Osteocyte (in vitro differentiated cells): ENCODE data around the gene E2F1. TPM values are rescaled to one million over a fixed set of nuclear protein-coding genes. Genes with fewer than 3 reads are reported as not detected.
"Not testable (repeated sequence)": the region's sequence is repeated elsewhere in the genome, so short reads cannot be mapped to it uniquely, and the experiment has no call there.

ENCODE experiments used
- DNase-seq: peaks from one replicate; pipeline ENCODE4 v3.0.0; 2021; ENCODE audit warnings: mixed read lengths; ENCODE audit not compliant: unreplicated experiment; ENCODE audit errors: extremely low spot score
- H3K27ac Mint-ChIP-seq: one replicate; pipeline ENCODE4 v1.8.0; 2021; ENCODE audit warnings: mild to moderate bottlenecking, mixed read lengths; ENCODE audit not compliant: unreplicated experiment
- H3K27me3 Mint-ChIP-seq: one replicate; pipeline ENCODE4 v1.8.0; 2021; ENCODE audit warnings: mixed read lengths; ENCODE audit not compliant: unreplicated experiment
- H3K36me3 Mint-ChIP-seq: one replicate; pipeline ENCODE4 v1.8.0; 2021; ENCODE audit warnings: mixed read lengths; ENCODE audit not compliant: unreplicated experiment
- H3K4me1 Mint-ChIP-seq: one replicate; pipeline ENCODE4 v1.8.0; 2021; ENCODE audit warnings: mixed read lengths; ENCODE audit not compliant: unreplicated experiment
- H3K4me3 Mint-ChIP-seq: one replicate; pipeline ENCODE4 v1.8.0; 2021; ENCODE audit warnings: mild to moderate bottlenecking, moderate library complexity, mixed read lengths; ENCODE audit not compliant: unreplicated experiment
- H3K9me3 Mint-ChIP-seq: one replicate; pipeline ENCODE4 v1.8.0; 2021; ENCODE audit warnings: mixed read lengths; ENCODE audit not compliant: unreplicated experiment
- total RNA-seq: library from RNA; stranded (reverse); gene quantifications from 2 replicates; pipeline ENCODE4 v1.2.1, GENCODE V29; 2021
- TF ChIP-seq, protein P1 (sequence below): fragments of 200-600 bp; sonication (generic); IDR thresholded peaks from 2 replicates; pipeline ENCODE4 v1.5.0; 2021; ENCODE audit warnings: antibody characterized with exemption, mild to moderate bottlenecking, moderate library complexity

E2F1 gene
- total RNA-seq, 1 donor from 2014 or later: 6.3 TPM

DNA sequence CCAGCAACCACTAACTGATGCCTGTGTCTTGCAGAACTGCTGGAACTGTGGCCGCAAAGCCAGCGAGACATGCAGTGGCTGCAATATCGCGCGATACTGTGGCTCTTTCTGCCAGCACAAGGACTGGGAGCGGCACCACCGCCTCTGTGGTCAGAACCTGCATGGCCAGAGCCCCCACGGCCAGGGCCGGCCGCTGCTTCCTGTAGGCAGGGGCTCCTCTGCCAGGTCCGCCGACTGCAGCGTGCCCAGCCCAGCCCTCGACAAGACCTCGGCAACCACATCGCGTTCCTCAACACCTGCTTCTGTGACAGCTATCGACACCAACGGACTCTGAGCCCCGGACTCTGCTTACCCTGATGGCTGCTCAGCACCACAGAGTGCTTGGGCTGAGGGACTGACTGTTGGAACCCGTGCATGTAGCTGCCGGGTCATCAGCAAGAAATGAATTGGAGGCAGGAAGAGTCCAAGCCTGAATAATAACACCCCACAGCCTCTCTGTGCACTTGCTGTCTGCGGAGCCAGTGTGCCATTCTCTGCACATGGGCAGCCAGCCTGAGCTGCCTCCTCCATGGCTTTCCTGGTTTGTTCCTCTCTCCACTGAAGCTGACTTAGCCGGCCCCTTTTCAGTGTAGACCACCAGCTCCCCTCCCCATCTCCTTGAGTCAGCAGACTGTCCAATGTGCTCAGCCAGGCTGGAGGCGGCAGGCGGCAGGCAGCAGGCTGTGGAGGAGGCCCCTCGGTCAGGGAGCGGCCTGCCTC lies 41.7 kb downstream of the E2F1 start:
- Mint-ChIP-seq H3K36me3 (peaks cover 40% of the 10 kb centered on the region), H3K4me1 (peaks cover 26% of the 10 kb centered on the region), H3K27me3 (no peaks in the 10 kb centered on the region), H3K4me3 (no peak overlapping the region), H3K27ac (no peak overlapping the region), H3K9me3 (no peaks in the 10 kb centered on the region)
- TF ChIP-seq, protein P1, sequence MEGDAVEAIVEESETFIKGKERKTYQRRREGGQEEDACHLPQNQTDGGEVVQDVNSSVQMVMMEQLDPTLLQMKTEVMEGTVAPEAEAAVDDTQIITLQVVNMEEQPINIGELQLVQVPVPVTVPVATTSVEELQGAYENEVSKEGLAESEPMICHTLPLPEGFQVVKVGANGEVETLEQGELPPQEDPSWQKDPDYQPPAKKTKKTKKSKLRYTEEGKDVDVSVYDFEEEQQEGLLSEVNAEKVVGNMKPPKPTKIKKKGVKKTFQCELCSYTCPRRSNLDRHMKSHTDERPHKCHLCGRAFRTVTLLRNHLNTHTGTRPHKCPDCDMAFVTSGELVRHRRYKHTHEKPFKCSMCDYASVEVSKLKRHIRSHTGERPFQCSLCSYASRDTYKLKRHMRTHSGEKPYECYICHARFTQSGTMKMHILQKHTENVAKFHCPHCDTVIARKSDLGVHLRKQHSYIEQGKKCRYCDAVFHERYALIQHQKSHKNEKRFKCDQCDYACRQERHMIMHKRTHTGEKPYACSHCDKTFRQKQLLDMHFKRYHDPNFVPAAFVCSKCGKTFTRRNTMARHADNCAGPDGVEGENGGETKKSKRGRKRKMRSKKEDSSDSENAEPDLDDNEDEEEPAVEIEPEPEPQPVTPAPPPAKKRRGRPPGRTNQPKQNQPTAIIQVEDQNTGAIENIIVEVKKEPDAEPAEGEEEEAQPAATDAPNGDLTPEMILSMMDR: no peak
- no peak for DNase-seq

DNA sequence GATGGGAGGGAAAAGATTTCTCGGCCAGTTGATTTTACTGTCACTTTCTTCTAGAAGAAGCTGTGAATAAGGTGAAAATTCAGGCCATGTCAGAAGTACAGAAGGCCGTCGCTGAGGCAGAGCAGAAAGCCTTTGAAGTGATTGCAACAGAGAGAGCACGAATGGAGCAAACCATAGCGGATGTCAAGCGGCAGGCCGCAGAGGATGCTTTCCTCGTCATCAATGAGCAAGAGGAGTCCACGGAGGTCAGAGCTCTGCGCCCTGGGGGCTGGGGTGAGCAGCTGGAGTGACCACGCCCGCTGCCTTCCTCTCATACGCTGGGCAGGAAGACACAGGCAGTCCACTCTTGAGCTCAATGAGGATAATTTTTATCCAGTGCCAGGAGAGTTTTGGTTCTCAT lies 45.9 kb downstream of the E2F1 start:
- peaks cover 7% of the 10 kb centered on the region for H3K4me1 Mint-ChIP-seq
- no peak overlapping the region for H3K27ac Mint-ChIP-seq
- TF ChIP-seq, protein P1: no peak
- peaks cover 53% of the 10 kb centered on the region for H3K36me3 Mint-ChIP-seq
- no peak overlapping the region for H3K4me3 Mint-ChIP-seq
- no peaks in the 10 kb centered on the region for H3K9me3 Mint-ChIP-seq
- H3K27me3 Mint-ChIP-seq: no peaks in the 10 kb centered on the region
- DNase-seq: no peak

DNA sequence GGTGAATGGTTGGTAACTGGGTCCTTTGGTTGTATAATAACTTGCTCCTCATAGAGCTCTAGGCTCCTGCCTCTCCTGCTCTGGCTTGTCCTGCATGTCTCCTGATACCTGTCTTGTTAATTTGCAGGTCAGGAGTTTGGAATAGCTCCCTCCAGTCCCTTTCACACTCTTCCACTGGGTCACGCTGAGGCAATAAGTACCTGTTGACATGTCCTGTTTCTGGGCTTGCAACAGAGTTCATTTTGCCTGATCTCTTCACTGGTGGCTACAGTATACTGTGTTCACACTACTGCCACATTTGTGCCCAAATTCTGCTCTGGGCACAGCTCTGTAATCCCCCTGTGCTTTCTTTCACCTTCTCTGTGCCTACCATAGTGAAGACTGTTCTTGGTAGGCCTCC lies 49.4 kb downstream of the E2F1 start:
- Mint-ChIP-seq H3K4me1 (peaks cover 7% of the 10 kb centered on the region), H3K4me3 (no peak overlapping the region), H3K27ac (no peak overlapping the region), H3K9me3 (no peaks in the 10 kb centered on the region), H3K36me3 (peaks cover 45% of the 10 kb centered on the region), H3K27me3 (no peaks in the 10 kb centered on the region)
- DNase-seq: peak; percentile 38
- TF ChIP-seq, protein P1: no peak

DNA sequence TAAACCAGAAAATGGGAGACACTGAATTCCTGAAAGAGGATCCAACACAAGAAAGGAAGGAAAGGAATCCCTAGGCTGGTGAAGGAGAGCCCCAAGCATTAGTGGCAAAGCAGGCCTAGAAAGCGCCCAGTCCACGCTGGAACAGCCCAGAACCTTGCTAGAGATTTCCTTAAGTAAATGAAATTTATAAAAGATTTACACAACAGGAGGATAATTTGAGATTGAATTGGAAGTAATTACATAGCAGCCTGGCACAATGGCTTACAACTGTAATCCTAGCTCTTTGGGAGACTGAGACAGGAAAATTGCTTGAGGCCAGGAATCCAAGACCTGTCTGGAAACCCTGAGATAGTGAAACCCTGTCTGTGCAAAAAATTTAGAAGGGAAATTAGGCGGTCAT lies 50.8 kb downstream of the E2F1 start:
- Mint-ChIP-seq H3K9me3 (no peaks in the 10 kb centered on the region), H3K4me1 (peaks cover 7% of the 10 kb centered on the region), H3K4me3 (no peak overlapping the region), H3K27ac (no peak overlapping the region), H3K36me3 (peaks cover 41% of the 10 kb centered on the region), H3K27me3 (no peaks in the 10 kb centered on the region)
- no peak for DNase-seq
- TF ChIP-seq, protein P1: no peak

DNA sequence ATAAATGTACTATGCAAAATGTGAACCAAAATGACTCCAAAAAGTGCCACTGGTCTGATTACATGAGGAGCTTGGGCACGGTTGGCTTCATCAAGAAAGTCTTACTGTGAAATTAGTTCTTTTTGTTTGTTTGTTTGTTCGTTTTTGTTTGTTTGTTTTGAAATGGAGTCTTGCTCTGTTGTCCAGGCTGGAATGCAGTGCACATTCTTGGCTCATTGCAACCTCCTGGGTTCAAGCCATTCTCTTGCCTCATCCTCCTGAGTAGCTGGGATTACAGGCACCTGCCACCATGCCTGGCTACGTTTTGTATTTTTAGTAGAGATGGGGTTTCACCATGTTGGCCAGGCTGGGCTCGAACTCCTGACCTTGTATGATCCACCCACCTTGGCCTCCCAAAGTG lies 54.3 kb downstream of the E2F1 start:
- not testable (repeated sequence) for DNase-seq, H3K27ac Mint-ChIP-seq, H3K27me3 Mint-ChIP-seq, H3K4me1 Mint-ChIP-seq, H3K4me3 Mint-ChIP-seq, H3K9me3 Mint-ChIP-seq
- H3K36me3 Mint-ChIP-seq: peaks cover 41% of the 10 kb centered on the region
